Sigmoid colon (tissue), 7 donors: ENCODE measurements around the gene HTR1B. TPM values are rescaled to one million over a fixed set of nuclear protein-coding genes. Genes with fewer than 3 reads are reported as not detected.

ENCODE experiments used
- DNase-seq: peaks from one replicate; pipeline ENCODE4 v3.0.0-alpha.2; 2019
- H3K27ac ChIP-seq, 4 donors: fragments of 200-600 bp; sonication (generic); one replicate each; pipeline ENCODE4 v1.5.1; 2016 to 2019; ENCODE audit warnings: mild to moderate bottlenecking in 1 of 4
- H3K27me3 ChIP-seq, 3 donors: fragments of 200-600 bp; sonication (generic); one replicate each; pipeline ENCODE4 v1.5.1; 2019; ENCODE audit warnings: mild to moderate bottlenecking in 1 of 3
- H3K36me3 ChIP-seq, 4 donors: fragments of 200-600 bp; sonication (generic); one replicate each; pipeline ENCODE4 v1.5.1; 2016 to 2019
- H3K4me1 ChIP-seq, 4 donors: fragments of 200-600 bp; sonication (generic); one replicate each; pipeline ENCODE4 v1.5.1; 2017 to 2019
- H3K4me3 ChIP-seq, 4 donors: fragments of 200-600 bp; sonication (generic); one replicate each; pipeline ENCODE4 v1.5.1; 2017 to 2019; ENCODE audit warnings: mild to moderate bottlenecking in 2 of 4, moderate library complexity in 1 of 4
- H3K9me3 ChIP-seq, 4 donors: fragments of 200-600 bp in 3 of 4; sonication (generic) in 3 of 4; one replicate each; pipeline versions ENCODE4 v1.5.1 to v1.6.1; 2013 to 2019
- CTCF ChIP-seq, 4 experiments: fragments of 450-650 bp in 3 of 4; fragments of 200-600 bp in 1 of 4; IDR thresholded peaks; one replicate each; pipeline ENCODE4 v1.5.1; 2016 to 2019; ENCODE audit warnings: antibody characterized with exemption in 4 of 4, mild to moderate bottlenecking in 3 of 4, moderate library complexity in 2 of 4
- EP300 ChIP-seq, 4 donors: sonication (generic); formaldehyde crosslinking; IDR thresholded peaks; one replicate each; pipeline ENCODE4 v1.6.1; 2017; ENCODE audit warnings: antibody characterized with exemption in 4 of 4
- POLR2A ChIP-seq, 2 donors: fragments of 450-650 bp; IDR thresholded peaks; one replicate each; pipeline ENCODE4 v1.6.1; 2016; ENCODE audit warnings: antibody characterized with exemption in 2 of 2, mild to moderate bottlenecking in 2 of 2, moderate library complexity in 2 of 2
- POLR2AphosphoS5 ChIP-seq, 4 donors: sonication (generic); formaldehyde crosslinking; IDR thresholded peaks; one replicate each; pipeline ENCODE4 v1.6.1; 2017; ENCODE audit warnings: antibody characterized with exemption in 4 of 4
- WGBS, 2 donors: extraction: QIAGEN DNeasy Blood & Tissue Kit; methylation state at CpG; one replicate each; pipeline ENCODE4 v1.1.7; 2013; 5-methylcytosine and 5-hydroxymethylcytosine counted together
- intact Hi-C: fragments of 100-400 bp; cut with DNase I; formaldehyde crosslinking; loops from one replicate; pipeline ENCODE4 v1.15.1; 2023
- polyA plus RNA-seq, 3 donors: library from polyadenylated mRNA; stranded (reverse); fragments of 200-250 nt; gene quantifications; one replicate each; pipeline ENCODE4 v1.2.3, GENCODE V29; 2013
- total RNA-seq, 4 donors: library from RNA; depleted of rRNA; stranded (reverse); fragments of >200 nt; gene quantifications; one replicate each; pipeline ENCODE4 v1.1.0, GENCODE V29; 2016
- donor health status: healthy with polysubstance abuse.
- donor health status: Bipolar disorder and iron deficiency.
- donor health status: healthy.

The HTR1B gene
- total and polyA plus RNA-seq, 7 donors, result 0.04 to 0.68 TPM; not detected in 5

DNA sequence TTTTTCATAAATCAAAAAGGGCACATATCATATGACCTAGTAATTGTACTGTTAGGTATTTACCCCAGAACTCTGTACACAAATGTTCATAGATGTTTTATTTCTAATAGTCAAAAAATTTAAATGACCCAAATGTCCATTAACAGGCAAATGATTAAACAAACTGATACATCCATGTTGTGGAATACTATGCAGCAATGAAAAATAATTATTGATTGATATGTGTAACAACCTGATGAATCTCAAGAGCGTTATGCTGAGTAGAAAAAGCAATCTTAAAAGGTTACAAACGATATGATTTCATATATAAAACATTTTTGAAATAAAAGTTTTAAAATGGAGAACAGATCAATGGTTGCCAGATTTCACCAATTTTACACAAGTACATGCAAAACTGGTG lies 18.1 kb downstream of the HTR1B start:
- intact Hi-C loops, result no loop called here
- no peak for DNase-seq
- Histone ChIP-seq H3K9me3 (no peaks in the 10 kb centered on the region), H3K4me1 (no peaks in the 10 kb centered on the region), H3K27ac (no peak overlapping the region), H3K27me3 (no peaks in the 10 kb centered on the region), H3K4me3 (no peak overlapping the region), H3K36me3 (no peaks in the 10 kb centered on the region)
- 61% methylated on average over 2 of the region's 2 CpGs for WGBS, 2 donors
- TF ChIP-seq POLR2A (IDR thresholded peaks at IDR 0.05) (no peak), EP300 (IDR thresholded peaks at IDR 0.05) (no peak), POLR2AphosphoS5 (IDR thresholded peaks at IDR 0.05) (no peak), CTCF (IDR thresholded peaks at IDR 0.05) (no peak)

- Histone ChIP-seq H3K36me3 (no peaks in the 10 kb centered on the region), H3K27ac (no peak overlapping the region), H3K4me3 (no peak overlapping the region), H3K9me3 (no peaks in the 10 kb centered on the region), H3K27me3 (no peaks in the 10 kb centered on the region), H3K4me1 (no peaks in the 10 kb centered on the region)
- 70 to 71% methylated on average over 3 of the region's 3 CpGs for WGBS, 2 donors
- TF ChIP-seq EP300 (IDR thresholded peaks at IDR 0.05) (no peak), POLR2AphosphoS5 (IDR thresholded peaks at IDR 0.05) (no peak), CTCF (IDR thresholded peaks at IDR 0.05) (no peak), POLR2A (IDR thresholded peaks at IDR 0.05) (no peak)
- DNase-seq, result no peak
- intact Hi-C loops, result no loop called here
Observed at GRCh38 chr6:77440206-77440976, 22.9 kb downstream of the HTR1B start.

DNA sequence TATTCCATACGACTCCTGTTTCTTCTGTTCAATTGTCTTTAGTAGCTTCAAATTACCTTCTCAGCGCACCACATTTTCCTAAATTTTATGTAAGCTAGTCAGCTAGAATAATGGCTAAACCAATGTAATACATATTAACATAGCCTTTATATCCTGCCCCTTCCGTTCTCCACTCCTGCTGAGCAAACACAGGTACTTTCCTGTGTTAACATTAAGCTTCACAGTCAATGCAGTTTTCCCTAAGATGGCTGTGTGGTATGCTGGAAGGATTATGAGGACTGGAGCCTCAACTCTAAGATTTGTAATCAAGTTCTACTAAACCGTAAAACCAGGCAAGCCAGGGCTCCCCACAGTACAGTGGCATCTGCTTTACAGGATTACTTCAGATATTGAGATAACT lies 29.4 kb downstream of the HTR1B start:
- Histone ChIP-seq H3K36me3 (no peaks in the 10 kb centered on the region), H3K9me3 (no peaks in the 10 kb centered on the region), H3K4me3 (no peak overlapping the region), H3K4me1 (no peaks in the 10 kb centered on the region), H3K27me3 (no peaks in the 10 kb centered on the region), H3K27ac (no peak overlapping the region)
- 67 to 71% methylated on average over 4 of the region's 4 CpGs for WGBS, 2 donors
- TF ChIP-seq EP300 (IDR thresholded peaks at IDR 0.05) (no peak), POLR2A (IDR thresholded peaks at IDR 0.05) (no peak), POLR2AphosphoS5 (IDR thresholded peaks at IDR 0.05) (no peak), CTCF (IDR thresholded peaks at IDR 0.05) (no peak)
- DNase-seq, result no peak
- intact Hi-C loops, result no loop called here

GRCh38 chr6:77430504-77430903 lies 32.8 kb downstream of the HTR1B start:
- TF ChIP-seq POLR2A (IDR thresholded peaks at IDR 0.05) (no peak), CTCF (IDR thresholded peaks at IDR 0.05) (no peak), POLR2AphosphoS5 (IDR thresholded peaks at IDR 0.05) (no peak), EP300 (IDR thresholded peaks at IDR 0.05) (no peak)
- H3K4me1 ChIP-seq, result no peaks in the 10 kb centered on the region
- H3K27me3 ChIP-seq, result no peaks in the 10 kb centered on the region
- H3K36me3 ChIP-seq, result no peaks in the 10 kb centered on the region
- intact Hi-C loops, result no loop called here
- no peaks in the 10 kb centered on the region for H3K9me3 ChIP-seq
- DNase-seq, result no peak
- no peak overlapping the region for H3K27ac ChIP-seq
- 80 to 89% methylated on average over 3 of the region's 3 CpGs for WGBS, 2 donors
- no peak overlapping the region for H3K4me3 ChIP-seq

- Histone ChIP-seq H3K27ac (no peak overlapping the region), H3K4me1 (no peaks in the 10 kb centered on the region), H3K9me3 (no peaks in the 10 kb centered on the region), H3K27me3 (no peaks in the 10 kb centered on the region), H3K4me3 (no peak overlapping the region), H3K36me3 (no peaks in the 10 kb centered on the region)
- no peak for DNase-seq
- intact Hi-C loops, result no loop called here
- TF ChIP-seq POLR2A (IDR thresholded peaks at IDR 0.05) (no peak), CTCF (IDR thresholded peaks at IDR 0.05) (no peak), POLR2AphosphoS5 (IDR thresholded peaks at IDR 0.05) (no peak), EP300 (IDR thresholded peaks at IDR 0.05) (no peak)
Observed at GRCh38 chr6:77425671-77426070, 37.6 kb downstream of the HTR1B start.
